GM10266 (cell line): ENCODE results near the gene CCL7.

ENCODE experiments used
- DNase-seq: peaks from one replicate; pipeline ENCODE4 v3.0.0; 2012; ENCODE audit errors: extremely low spot score
- CTCF ChIP-seq: IDR thresholded peaks from 2 replicates; pipeline ENCODE4 v1.5.1; 2012; ENCODE audit warnings: mild to moderate bottlenecking, low read depth; ENCODE audit not compliant: control insufficient read depth, insufficient read depth; ENCODE audit errors: missing control alignments

The CCL7 gene

GRCh38 chr17:34248511-34249024 lies 21.5 kb upstream of the CCL7 start:
- no peak for TF ChIP-seq CTCF
- no peak for DNase-seq

GRCh38 chr17:34249061-34249460 lies 21.0 kb upstream of the CCL7 start:
- DNase-seq = no peak
- no peak for TF ChIP-seq CTCF

- no peak for TF ChIP-seq CTCF
- no peak for DNase-seq
These were observed 20.5 kb upstream of the CCL7 start for GRCh38 chr17:34249478-34249877.

- no peak for DNase-seq
- no peak for TF ChIP-seq CTCF
These were observed 18.8 kb upstream of the CCL7 start for GRCh38 chr17:34251186-34251585.

- DNase-seq = peak; percentile 47
- no peak for TF ChIP-seq CTCF
These were observed 18.0 kb upstream of the CCL7 start for GRCh38 chr17:34252095-34252443.

GRCh38 chr17:34252444-34253138 lies 17.4 kb upstream of the CCL7 start:
- TF ChIP-seq CTCF = no peak
- DNase-seq = no peak

GRCh38 chr17:34253139-34253525 lies 16.9 kb upstream of the CCL7 start:
- TF ChIP-seq CTCF = no peak
- DNase-seq = no peak
